Lower leg skin (tissue), 4 donors: ENCODE results near the gene HELB. TPM values are rescaled to one million over a fixed set of nuclear protein-coding genes. Genes with fewer than 3 reads are reported as not detected.

ENCODE experiments used
- DNase-seq, 2 donors: peaks; one replicate each; pipeline ENCODE4 v3.0.0-alpha.2; 2019; ENCODE audit warnings: low spot score in 2 of 2
- H3K4me3 ChIP-seq: fragments of 200-600 bp; sonication (generic); 2 replicates; pipeline ENCODE4 v1.5.1; 2017; ENCODE audit warnings: mild to moderate bottlenecking, low read depth; ENCODE audit not compliant: poor library complexity, severe bottlenecking
- POLR2A ChIP-seq, 2 donors: fragments of 450-650 bp; IDR thresholded peaks; one replicate each; pipeline ENCODE4 v1.6.1; 2016 to 2017; ENCODE audit warnings: antibody characterized with exemption in 2 of 2, mild to moderate bottlenecking in 1 of 2, moderate library complexity in 1 of 2
- WGBS, 2 donors: methylation state at CpG; one replicate each; pipeline ENCODE4 v1.1.5; 2018; 5-methylcytosine and 5-hydroxymethylcytosine counted together
- intact Hi-C: fragments of 100-400 bp; cut with DNase I; formaldehyde crosslinking; loops from one replicate; pipeline ENCODE4 v1.15.0; 2023; ENCODE audit warnings: low total_unique reads
- total RNA-seq, 4 donors: library from RNA; depleted of rRNA; stranded (reverse); fragments of >200 nt; gene quantifications; one replicate each; pipeline ENCODE4 v1.1.0, GENCODE V29; 2016
- TF ChIP-seq, protein P1 (sequence below), 3 donors: fragments of 450-650 bp; IDR thresholded peaks; one replicate each; pipeline ENCODE4 v1.5.1; 2016; ENCODE audit warnings: antibody characterized with exemption in 3 of 3, mild to moderate bottlenecking in 3 of 3, moderate library complexity in 2 of 3

Gene HELB
- total RNA-seq, 4 donors from 2014 or later = 1.6 to 4.6 (median 3.0) TPM

DNA sequence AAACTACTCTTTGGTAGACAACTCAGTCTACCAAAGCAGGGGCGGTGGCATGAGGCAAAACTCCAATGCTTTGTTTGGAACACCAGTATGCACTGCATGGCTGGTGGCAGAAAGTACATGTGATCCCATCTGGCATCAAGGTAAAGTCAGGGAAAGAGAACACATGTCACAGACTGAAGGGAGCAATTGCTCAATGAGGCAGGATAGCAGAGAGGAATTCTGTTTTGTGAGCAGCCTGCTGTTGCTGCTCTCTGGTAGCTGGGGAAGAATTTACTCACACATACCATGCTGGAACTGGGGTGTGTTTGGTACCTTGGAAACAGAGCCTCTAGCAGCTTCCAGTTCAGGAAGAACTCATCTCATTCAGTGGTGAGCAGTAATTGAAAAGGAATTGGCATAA is 84.8 kb downstream of the HELB start:
- 86 to 95% methylated on average over 1 of the region's 1 CpG for WGBS, 2 donors
- no peak overlapping the region for H3K4me3 ChIP-seq
- TF ChIP-seq, protein P1, sequence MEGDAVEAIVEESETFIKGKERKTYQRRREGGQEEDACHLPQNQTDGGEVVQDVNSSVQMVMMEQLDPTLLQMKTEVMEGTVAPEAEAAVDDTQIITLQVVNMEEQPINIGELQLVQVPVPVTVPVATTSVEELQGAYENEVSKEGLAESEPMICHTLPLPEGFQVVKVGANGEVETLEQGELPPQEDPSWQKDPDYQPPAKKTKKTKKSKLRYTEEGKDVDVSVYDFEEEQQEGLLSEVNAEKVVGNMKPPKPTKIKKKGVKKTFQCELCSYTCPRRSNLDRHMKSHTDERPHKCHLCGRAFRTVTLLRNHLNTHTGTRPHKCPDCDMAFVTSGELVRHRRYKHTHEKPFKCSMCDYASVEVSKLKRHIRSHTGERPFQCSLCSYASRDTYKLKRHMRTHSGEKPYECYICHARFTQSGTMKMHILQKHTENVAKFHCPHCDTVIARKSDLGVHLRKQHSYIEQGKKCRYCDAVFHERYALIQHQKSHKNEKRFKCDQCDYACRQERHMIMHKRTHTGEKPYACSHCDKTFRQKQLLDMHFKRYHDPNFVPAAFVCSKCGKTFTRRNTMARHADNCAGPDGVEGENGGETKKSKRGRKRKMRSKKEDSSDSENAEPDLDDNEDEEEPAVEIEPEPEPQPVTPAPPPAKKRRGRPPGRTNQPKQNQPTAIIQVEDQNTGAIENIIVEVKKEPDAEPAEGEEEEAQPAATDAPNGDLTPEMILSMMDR (IDR thresholded peaks at IDR 0.05) = no peak
- TF ChIP-seq POLR2A (IDR thresholded peaks at IDR 0.05) = no peak
- intact Hi-C loops = no loop called here
- DNase-seq = no peak

Other genes starting within 250 kb of the HELB start
- gene LLPH, start 171.7 kb upstream of the HELB start, total RNA-seq = 1 to 10 TPM; 1.3 to 6.0 (median 4.6) TPM
- 100 to 1,000 TPM in 1 of 4 donors, 10 to 100 TPM in 3; 66.4 to 108 (median 83.7) TPM for gene TMBIM4, start 132.5 kb upstream of the HELB start, total RNA-seq
- gene IRAK3, start 113.3 kb upstream of the HELB start, total RNA-seq = 1 to 10 TPM; 2.3 to 9.4 (median 5.5) TPM